SK-N-SH treated with all-trans-retinoic acid at 6 μM for 48 hours (cell line): ENCODE measurements around the gene GJB3.

Experiments used
- CSDC2 ChIP-seq: fragments of 250-450 bp; sonication (Bioruptor Pico); IDR thresholded peaks from 2 replicates; pipeline ENCODE4 v1.5.0; 2020; ENCODE audit warnings: mild to moderate bottlenecking, moderate library complexity
- PPARA ChIP-seq: fragments of 250-450 bp; sonication (Bioruptor Pico); IDR thresholded peaks from 2 replicates; pipeline ENCODE4 v1.5.0; 2020; ENCODE audit warnings: mild to moderate bottlenecking, borderline replicate concordance
- RARB ChIP-seq: fragments of 250-450 bp; sonication (Bioruptor Pico); IDR thresholded peaks from 2 replicates; pipeline ENCODE4 v1.8.0; 2021; ENCODE audit warnings: mild to moderate bottlenecking, moderate library complexity
- ZFP3 ChIP-seq: fragments of 250-450 bp; sonication (Bioruptor Pico); IDR thresholded peaks from 2 replicates; pipeline ENCODE4 v1.5.0; 2020; ENCODE audit warnings: mild to moderate bottlenecking, moderate library complexity
- TF ChIP-seq, protein P1 (sequence below): fragments of 250-450 bp; sonication (Bioruptor Pico); IDR thresholded peaks from 2 replicates; pipeline ENCODE4 v1.5.0; 2020; ENCODE audit warnings: mild to moderate bottlenecking, moderate library complexity

DNA sequence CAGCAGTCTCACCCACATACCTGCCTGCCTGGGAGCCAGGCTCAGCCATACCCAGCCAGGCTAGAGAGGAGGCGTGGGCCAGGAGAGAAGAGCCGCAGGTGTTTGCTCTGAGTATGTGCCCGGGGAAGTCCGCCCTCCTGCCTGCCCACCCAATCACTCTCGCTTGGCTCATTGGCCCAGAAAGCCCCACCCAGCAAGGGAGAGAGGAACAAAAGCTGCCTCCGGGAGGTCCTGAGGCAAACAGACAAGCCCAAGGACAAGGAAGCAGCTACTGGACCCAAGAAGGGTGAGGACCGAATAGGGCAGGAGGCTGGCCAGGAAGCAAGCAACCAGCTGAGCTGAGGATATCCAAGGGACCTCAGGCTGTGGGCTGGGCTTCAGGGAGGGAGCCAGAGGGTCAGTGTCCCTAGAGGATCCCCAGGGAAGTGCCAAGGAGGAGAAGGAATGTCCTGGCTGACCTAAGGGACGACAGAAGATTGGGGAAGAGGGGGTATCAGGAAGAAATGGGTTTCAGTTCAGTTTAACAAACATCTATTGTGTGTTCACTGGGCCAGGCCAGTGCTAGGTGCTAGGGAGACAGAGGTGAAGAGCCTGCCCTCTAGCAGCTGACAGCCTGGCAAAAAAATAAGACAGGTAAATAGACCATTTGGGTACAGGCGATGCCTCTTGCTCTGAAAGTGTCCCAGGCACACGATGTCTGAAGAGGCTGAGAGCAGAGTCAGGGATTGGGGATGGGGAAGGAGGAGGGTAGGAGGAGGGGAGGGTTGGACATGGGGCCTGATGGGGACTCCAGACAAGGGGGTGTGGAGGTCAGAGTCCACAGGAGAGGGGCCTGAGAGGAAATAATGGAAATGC is 21.3 kb upstream of the GJB3 start, which contains the start of gene GJB4:
- TF ChIP-seq ZFP3 (CRISPR knock-in tag) = no peak
- TF ChIP-seq RARB (CRISPR knock-in tag) = no peak
- TF ChIP-seq CSDC2 (CRISPR knock-in tag) = no peak
- no peak for TF ChIP-seq PPARA
- TF ChIP-seq, protein P1, sequence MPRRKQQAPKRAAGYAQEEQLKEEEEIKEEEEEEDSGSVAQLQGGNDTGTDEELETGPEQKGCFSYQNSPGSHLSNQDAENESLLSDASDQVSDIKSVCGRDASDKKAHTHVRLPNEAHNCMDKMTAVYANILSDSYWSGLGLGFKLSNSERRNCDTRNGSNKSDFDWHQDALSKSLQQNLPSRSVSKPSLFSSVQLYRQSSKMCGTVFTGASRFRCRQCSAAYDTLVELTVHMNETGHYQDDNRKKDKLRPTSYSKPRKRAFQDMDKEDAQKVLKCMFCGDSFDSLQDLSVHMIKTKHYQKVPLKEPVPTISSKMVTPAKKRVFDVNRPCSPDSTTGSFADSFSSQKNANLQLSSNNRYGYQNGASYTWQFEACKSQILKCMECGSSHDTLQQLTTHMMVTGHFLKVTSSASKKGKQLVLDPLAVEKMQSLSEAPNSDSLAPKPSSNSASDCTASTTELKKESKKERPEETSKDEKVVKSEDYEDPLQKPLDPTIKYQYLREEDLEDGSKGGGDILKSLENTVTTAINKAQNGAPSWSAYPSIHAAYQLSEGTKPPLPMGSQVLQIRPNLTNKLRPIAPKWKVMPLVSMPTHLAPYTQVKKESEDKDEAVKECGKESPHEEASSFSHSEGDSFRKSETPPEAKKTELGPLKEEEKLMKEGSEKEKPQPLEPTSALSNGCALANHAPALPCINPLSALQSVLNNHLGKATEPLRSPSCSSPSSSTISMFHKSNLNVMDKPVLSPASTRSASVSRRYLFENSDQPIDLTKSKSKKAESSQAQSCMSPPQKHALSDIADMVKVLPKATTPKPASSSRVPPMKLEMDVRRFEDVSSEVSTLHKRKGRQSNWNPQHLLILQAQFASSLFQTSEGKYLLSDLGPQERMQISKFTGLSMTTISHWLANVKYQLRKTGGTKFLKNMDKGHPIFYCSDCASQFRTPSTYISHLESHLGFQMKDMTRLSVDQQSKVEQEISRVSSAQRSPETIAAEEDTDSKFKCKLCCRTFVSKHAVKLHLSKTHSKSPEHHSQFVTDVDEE (CRISPR knock-in tag) = no peak
